Endodermal cell (in vitro differentiated cells): ENCODE measurements around the gene PDE10A. TPM values are rescaled to one million over a fixed set of nuclear protein-coding genes. Genes with fewer than 3 reads are reported as not detected.

Source experiments
- DNase-seq: peaks from one replicate; pipeline ENCODE4 v3.0.0-alpha.2; 2017
- H3K27ac ChIP-seq: 2 replicates; pipeline ENCODE4 v1.5.1; 2013; ENCODE audit warnings: mild to moderate bottlenecking, low read depth, low read length, moderate library complexity
- H3K27me3 ChIP-seq: 2 replicates; pipeline ENCODE4 v1.6.1; 2013; ENCODE audit warnings: mild to moderate bottlenecking, low read length, moderate library complexity; ENCODE audit not compliant: insufficient read depth, control insufficient read depth, poor library complexity, severe bottlenecking
- H3K36me3 ChIP-seq: 2 replicates; pipeline ENCODE4 v1.7.0; 2013; ENCODE audit warnings: mild to moderate bottlenecking, low read length, moderate library complexity; ENCODE audit not compliant: control insufficient read depth, insufficient read depth
- H3K4me1 ChIP-seq: one replicate; pipeline ENCODE4 v1.7.0; 2013; ENCODE audit warnings: low read length; ENCODE audit not compliant: control insufficient read depth, insufficient read depth
- H3K4me3 ChIP-seq: 2 replicates; pipeline ENCODE4 v1.5.1; 2013; ENCODE audit warnings: mild to moderate bottlenecking, low read length, moderate library complexity
- H3K9ac ChIP-seq: 2 replicates; pipeline ENCODE4 v1.6.1; 2013; ENCODE audit warnings: mild to moderate bottlenecking, low read length, moderate library complexity; ENCODE audit not compliant: poor library complexity, severe bottlenecking; ENCODE audit errors: extremely low read depth
- H3K9me3 ChIP-seq: 2 replicates; pipeline ENCODE4 v1.6.1; 2013; ENCODE audit warnings: mild to moderate bottlenecking, low read length, moderate library complexity; ENCODE audit not compliant: control insufficient read depth
- H3K27ac Mint-ChIP-seq: 2 replicates; pipeline ENCODE4 v1.8.0; 2020; ENCODE audit warnings: mixed read lengths
- H3K27me3 Mint-ChIP-seq: 2 replicates; pipeline ENCODE4 v1.8.0; 2021; ENCODE audit warnings: mild to moderate bottlenecking, mixed read lengths; ENCODE audit not compliant: insufficient read depth
- H3K36me3 Mint-ChIP-seq: 2 replicates; pipeline ENCODE4 v1.8.0; 2020; ENCODE audit warnings: low read depth, mixed read lengths
- H3K4me1 Mint-ChIP-seq: 2 replicates; pipeline ENCODE4 v1.8.0; 2020; ENCODE audit warnings: mixed read lengths
- H3K4me3 Mint-ChIP-seq: 2 replicates; pipeline ENCODE4 v1.8.0; 2020; ENCODE audit warnings: mild to moderate bottlenecking, moderate library complexity, mixed read lengths
- H3K9me3 Mint-ChIP-seq: 2 replicates; pipeline ENCODE4 v1.8.0; 2020; ENCODE audit warnings: mild to moderate bottlenecking, mixed read lengths
- WGBS, 2 experiments: methylation state at CpG; one replicate each; pipeline versions ENCODE4 v1.1.5 to v1.1.7; 2013; ENCODE audit warnings: missing lambda C conversion rate in 2 of 2, mixed read lengths in 1 of 2; ENCODE audit not compliant: insufficient coverage in 1 of 2, insufficient read length in 1 of 2; 5-methylcytosine and 5-hydroxymethylcytosine counted together
- total RNA-seq, 2 donors: library from RNA; stranded (reverse); fragmentation: NEBNext Ultra II Directional in 1 of 2; extraction: Animal tissue kit (Norgen Biotek cat#: 25700) in 1 of 2; gene quantifications; 2 replicates in 1 of 2; 3 replicates in 1 of 2; pipeline ENCODE4 v1.2.1, GENCODE V29; 2021
- TF ChIP-seq, protein P1 (sequence below): fragments of 200-600 bp; sonication (generic); conservative IDR thresholded peaks from 2 replicates; pipeline ENCODE4 v1.5.0; 2021; ENCODE audit warnings: antibody characterized with exemption, mild to moderate bottlenecking

Gene PDE10A
- total RNA-seq, 2 donors from 2014 or later: 22.8 to 27.8 TPM

DNA sequence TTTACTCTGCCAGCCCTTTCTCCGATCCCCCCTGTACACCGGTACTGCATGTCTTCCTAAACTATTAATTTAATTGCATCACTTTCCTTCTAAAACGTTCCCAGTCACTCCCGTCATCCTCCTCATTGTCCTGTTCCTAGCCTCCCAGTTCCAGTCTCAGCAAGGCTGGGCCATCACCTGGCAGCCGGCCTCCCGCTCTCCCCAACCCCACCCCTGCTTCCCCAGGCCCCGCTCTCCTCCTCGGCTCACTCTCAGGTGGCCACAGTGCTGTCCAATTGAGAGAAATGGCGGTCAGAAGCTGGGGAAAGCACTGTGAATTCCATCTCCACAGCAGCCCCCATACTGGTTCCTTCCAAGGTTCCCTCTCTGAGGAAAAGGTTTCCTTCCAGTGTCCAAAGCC, 8.9 kb downstream of the PDE10A start:
- peaks cover 6% of the 10 kb centered on the region for H3K36me3 Mint-ChIP-seq
- H3K27me3 Mint-ChIP-seq: peaks cover 16% of the 10 kb centered on the region
- Histone ChIP-seq H3K9me3 (no peaks in the 10 kb centered on the region), H3K27ac (no peak overlapping the region), H3K27me3 (no peaks in the 10 kb centered on the region), H3K4me3 (no peak overlapping the region), H3K4me1 (peaks cover 19% of the 10 kb centered on the region), H3K9ac (no peak overlapping the region), H3K36me3 (peaks cover 7% of the 10 kb centered on the region)
- 87 to 93% methylated on average over 7 to 9 of the region's 9 CpGs for whole genome bisulfite sequencing, 2 experiments
- peaks cover 17% of the 10 kb centered on the region for H3K4me1 Mint-ChIP-seq
- H3K4me3 Mint-ChIP-seq: no peak overlapping the region
- TF ChIP-seq, protein P1, sequence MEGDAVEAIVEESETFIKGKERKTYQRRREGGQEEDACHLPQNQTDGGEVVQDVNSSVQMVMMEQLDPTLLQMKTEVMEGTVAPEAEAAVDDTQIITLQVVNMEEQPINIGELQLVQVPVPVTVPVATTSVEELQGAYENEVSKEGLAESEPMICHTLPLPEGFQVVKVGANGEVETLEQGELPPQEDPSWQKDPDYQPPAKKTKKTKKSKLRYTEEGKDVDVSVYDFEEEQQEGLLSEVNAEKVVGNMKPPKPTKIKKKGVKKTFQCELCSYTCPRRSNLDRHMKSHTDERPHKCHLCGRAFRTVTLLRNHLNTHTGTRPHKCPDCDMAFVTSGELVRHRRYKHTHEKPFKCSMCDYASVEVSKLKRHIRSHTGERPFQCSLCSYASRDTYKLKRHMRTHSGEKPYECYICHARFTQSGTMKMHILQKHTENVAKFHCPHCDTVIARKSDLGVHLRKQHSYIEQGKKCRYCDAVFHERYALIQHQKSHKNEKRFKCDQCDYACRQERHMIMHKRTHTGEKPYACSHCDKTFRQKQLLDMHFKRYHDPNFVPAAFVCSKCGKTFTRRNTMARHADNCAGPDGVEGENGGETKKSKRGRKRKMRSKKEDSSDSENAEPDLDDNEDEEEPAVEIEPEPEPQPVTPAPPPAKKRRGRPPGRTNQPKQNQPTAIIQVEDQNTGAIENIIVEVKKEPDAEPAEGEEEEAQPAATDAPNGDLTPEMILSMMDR: no peak
- H3K9me3 Mint-ChIP-seq: no peaks in the 10 kb centered on the region
- DNase-seq: no peak
- no peak overlapping the region for H3K27ac Mint-ChIP-seq

DNA sequence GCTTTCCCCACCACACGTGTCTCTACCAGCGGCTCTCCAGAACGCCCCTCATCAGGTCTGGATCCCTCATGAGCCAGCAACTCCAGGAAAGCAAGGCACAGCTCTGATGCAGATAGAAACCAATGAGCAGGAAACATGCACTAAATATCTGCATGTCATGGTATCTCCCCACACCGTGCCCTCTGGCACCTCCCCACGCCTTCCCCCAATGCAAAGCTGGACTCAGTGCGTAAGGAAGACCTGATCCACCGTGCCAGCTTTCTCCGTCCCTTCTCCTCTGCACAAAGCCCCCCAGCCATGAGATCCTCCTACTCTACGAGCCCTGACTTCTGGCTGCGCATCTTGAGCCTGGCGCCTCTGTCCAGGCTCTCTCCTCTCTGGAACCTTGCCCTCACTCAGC, 9.4 kb downstream of the PDE10A start:
- peaks cover 10% of the 10 kb centered on the region for H3K27me3 Mint-ChIP-seq
- Histone ChIP-seq H3K27me3 (no peaks in the 10 kb centered on the region), H3K9me3 (no peaks in the 10 kb centered on the region), H3K36me3 (peaks cover 1% of the 10 kb centered on the region), H3K4me3 (no peak overlapping the region), H3K9ac (no peak overlapping the region), H3K27ac (no peak overlapping the region), H3K4me1 (peaks cover 14% of the 10 kb centered on the region)
- H3K27ac Mint-ChIP-seq: no peak overlapping the region
- no peaks in the 10 kb centered on the region for H3K9me3 Mint-ChIP-seq
- H3K36me3 Mint-ChIP-seq: peaks cover 6% of the 10 kb centered on the region
- DNase-seq: no peak
- TF ChIP-seq, protein P1: no peak
- peaks cover 19% of the 10 kb centered on the region for H3K4me1 Mint-ChIP-seq
- no peak overlapping the region for H3K4me3 Mint-ChIP-seq
- 89 to 95% methylated on average over 10 to 11 of the region's 11 CpGs for WGBS, 2 experiments

DNA sequence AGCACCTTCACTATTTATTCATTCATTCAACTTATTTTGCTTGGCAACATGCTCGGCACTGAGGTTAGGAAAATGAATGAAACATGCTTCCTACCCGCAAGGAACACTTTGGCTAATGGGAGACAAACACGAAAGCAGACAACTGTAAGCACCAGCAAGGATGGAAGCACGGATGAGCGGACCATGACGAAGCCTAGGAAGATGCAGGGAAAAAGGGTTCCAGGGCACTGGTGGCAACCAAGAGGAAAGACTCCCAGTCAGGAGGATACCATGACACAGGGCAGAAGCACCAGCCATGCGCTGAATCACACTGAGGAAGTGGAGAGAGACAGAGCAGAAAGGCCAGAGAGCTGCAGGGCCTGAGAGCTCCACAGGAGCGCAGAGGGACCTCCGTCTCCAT, 9.8 kb downstream of the PDE10A start:
- Mint-ChIP-seq H3K27ac (no peak overlapping the region), H3K4me1 (peaks cover 18% of the 10 kb centered on the region), H3K9me3 (no peaks in the 10 kb centered on the region), H3K36me3 (peaks cover 5% of the 10 kb centered on the region), H3K27me3 (peaks cover 6% of the 10 kb centered on the region), H3K4me3 (no peak overlapping the region)
- 85 to 94% methylated on average over 9 of the region's 9 CpGs for WGBS, 2 experiments
- H3K9ac ChIP-seq: no peak overlapping the region
- peaks cover 10% of the 10 kb centered on the region for H3K4me1 ChIP-seq
- no peaks in the 10 kb centered on the region for H3K36me3 ChIP-seq
- no peak overlapping the region for H3K4me3 ChIP-seq
- H3K27ac ChIP-seq: no peak overlapping the region
- DNase-seq: no peak
- H3K9me3 ChIP-seq: no peaks in the 10 kb centered on the region
- no peaks in the 10 kb centered on the region for H3K27me3 ChIP-seq
- TF ChIP-seq, protein P1: no peak
